Psoas muscle (tissue), 8 donors: ENCODE measurements around the gene PACS1. TPM values are rescaled to one million over a fixed set of nuclear protein-coding genes. Genes with fewer than 3 reads are reported as not detected.

Experiments
- ATAC-seq, 4 donors: fragments of 200-7000 bp; cut with Tn5 transposase; one replicate each; pipeline ENCODE4 v1.9.1; 2020; ENCODE audit warnings: moderate library complexity in 3 of 4, mild to moderate bottlenecking in 2 of 4
- DNase-seq, 2 donors: peaks; one replicate each; pipeline ENCODE4 v3.0.0-alpha.2; 2020
- H3K27ac ChIP-seq: fragments of 200-600 bp; one replicate; pipeline ENCODE4 v1.8.0; 2022
- H3K27me3 ChIP-seq, 3 donors: fragments of 200-600 bp in 1 of 3; one replicate each; pipeline versions ENCODE4 v1.6.1 to v1.8.0; 2013 to 2022; ENCODE audit warnings: low read length in 2 of 3, mild to moderate bottlenecking in 2 of 3, moderate library complexity in 1 of 3; ENCODE audit not compliant: insufficient read depth in 3 of 3
- H3K36me3 ChIP-seq, 2 donors: fragments of 200-600 bp in 1 of 2; one replicate each; pipeline versions ENCODE4 v1.6.1 to v1.8.0; 2013 to 2022; ENCODE audit warnings: low read depth in 1 of 2, mild to moderate bottlenecking in 1 of 2, moderate library complexity in 1 of 2; ENCODE audit not compliant: insufficient read depth in 1 of 2
- H3K4me1 ChIP-seq: fragments of 200-600 bp; one replicate; pipeline ENCODE4 v1.8.0; 2022
- H3K4me3 ChIP-seq: fragments of 200-600 bp; one replicate; pipeline ENCODE4 v1.8.0; 2022; ENCODE audit warnings: mild to moderate bottlenecking
- H3K9me3 ChIP-seq: fragments of 200-600 bp; one replicate; pipeline ENCODE4 v1.8.0; 2022
- CTCF ChIP-seq: fragments of 200-600 bp; IDR thresholded peaks from one replicate; pipeline ENCODE4 v1.8.0; 2022; ENCODE audit warnings: antibody characterized with exemption
- WGBS, 3 donors: extraction: QIAGEN DNeasy Blood & Tissue Kit; methylation state at CpG; one replicate each; pipeline versions ENCODE4 v1.1.6 to v1.1.7; 2013; 5-methylcytosine and 5-hydroxymethylcytosine counted together
- intact Hi-C, 2 donors: fragments of 100-400 bp; cut with DNase I; formaldehyde crosslinking; loops; one replicate each; pipeline versions ENCODE4 v1.11.0 to v1.14.2; 2022
- polyA plus RNA-seq, 3 donors: library from polyadenylated mRNA; stranded (reverse); fragments of 200-250 nt; gene quantifications; one replicate each; pipeline ENCODE4 v1.2.3, GENCODE V29; 2013
- total RNA-seq, 4 donors: library from RNA; stranded (reverse); fragmentation: NEBNext Ultra II Directional in 2 of 4; extraction: Animal tissue kit (Norgen Biotek cat#: 25700) in 2 of 4; gene quantifications; one replicate each; pipeline versions ENCODE4 v1.2.1 to v1.2.4, GENCODE V29; 2021 to 2023
- donor health status: healthy with polysubstance abuse.
- donor health status: DM: no; HTN: no; CAD: no; lungs with moderate emphysema.
- donor health status: Bipolar disorder and iron deficiency.
- donor health status: healthy.
- donor health status: DM: yes; HTN: yes; CAD: no.
- donor health status: DM: no; HTN: no; CAD: no.
- donor health status: DM: no; HTN: no; CAD: no.
- donor health status: DM: yes; HTN: yes; CAD: no.

The PACS1 gene
- total and polyA plus RNA-seq, 7 donors: 7.4 to 27.8 (median 16.3) TPM

- ATAC-seq (no peak), DNase-seq (no peak)
- Histone ChIP-seq H3K4me1 (peaks cover under 1% of the 10 kb centered on the region), H3K9me3 (no peaks in the 10 kb centered on the region), H3K36me3 (peaks cover 3 to 91% of the 10 kb centered on the region in 2 donors), H3K27ac (no peak overlapping the region), H3K4me3 (no peak overlapping the region), H3K27me3 (no peaks in the 10 kb centered on the region)
- intact Hi-C loops: no loop called here
- no peak for TF ChIP-seq CTCF
- WGBS, 3 donors: 91 to 98% (median 93%) methylated on average over 11 of the region's 11 CpGs
Measured at GRCh38 chr11:66235141-66235540, 165.1 kb downstream of the PACS1 start.

DNA sequence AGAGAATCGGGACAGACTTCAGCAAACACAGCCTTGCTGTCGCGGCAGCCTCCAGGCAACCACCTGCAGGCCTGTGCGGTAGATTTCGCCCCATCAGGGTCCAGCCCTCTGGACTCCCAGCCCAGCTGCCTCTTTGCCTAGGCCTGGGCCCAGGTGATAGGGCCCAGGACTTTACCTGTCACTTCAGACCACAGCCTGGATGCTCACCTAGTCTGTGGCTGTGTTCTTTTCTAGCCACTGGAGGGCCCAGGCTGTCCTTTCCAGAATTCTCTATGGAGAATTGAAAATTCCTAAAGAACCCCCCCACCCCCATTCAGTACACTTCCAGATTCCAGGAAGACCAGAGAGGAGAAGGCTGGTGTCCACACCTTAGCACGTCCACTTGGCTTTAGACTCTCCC is 167.8 kb downstream of the PACS1 start:
- peaks cover 13% of the 10 kb centered on the region for H3K4me1 ChIP-seq
- peaks cover 2 to 77% of the 10 kb centered on the region in 2 donors for H3K36me3 ChIP-seq
- no peak overlapping the region for H3K27ac ChIP-seq
- no peaks in the 10 kb centered on the region for H3K27me3 ChIP-seq
- DNase-seq (no peak), ATAC-seq (no peak)
- 95 to 98% (median 95%) methylated on average over 6 of the region's 6 CpGs for WGBS, 3 donors
- no peaks in the 10 kb centered on the region for H3K9me3 ChIP-seq
- H3K4me3 ChIP-seq: no peak overlapping the region
- intact Hi-C loops: no loop called here
- no peak for TF ChIP-seq CTCF

DNA sequence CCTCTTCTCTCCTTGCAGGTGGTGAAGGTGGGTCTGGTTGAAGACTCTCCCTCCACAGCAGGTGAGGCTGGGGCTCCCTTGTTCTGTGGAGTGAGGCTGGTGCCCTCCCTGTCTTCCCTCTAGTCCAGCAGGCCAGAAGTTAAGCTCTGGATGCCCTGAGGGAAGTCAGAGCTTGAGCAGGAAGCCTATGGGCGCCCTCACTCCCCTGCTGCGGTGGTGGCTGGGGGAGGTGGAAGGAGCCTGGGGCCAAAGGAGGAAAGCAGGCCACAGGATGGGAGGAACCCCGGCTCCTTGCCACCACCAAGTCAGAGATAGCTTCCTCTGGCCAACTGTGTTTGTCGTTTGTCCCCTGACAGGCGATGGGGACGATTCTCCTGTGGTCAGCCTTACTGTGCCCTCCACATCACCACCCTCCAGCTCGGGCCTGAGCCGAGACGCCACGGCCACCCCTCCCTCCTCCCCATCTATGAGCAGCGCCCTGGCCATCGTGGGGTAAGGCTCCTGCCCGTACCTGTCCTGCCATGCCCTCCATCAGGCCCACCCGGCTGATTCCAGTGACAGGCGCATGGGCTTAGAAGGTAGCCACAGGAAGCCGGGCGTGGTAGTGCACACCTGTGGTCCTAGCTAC is 168.8 kb downstream of the PACS1 start:
- Histone ChIP-seq H3K9me3 (no peaks in the 10 kb centered on the region), H3K27ac (no peak overlapping the region), H3K27me3 (no peaks in the 10 kb centered on the region), H3K36me3 (peaks cover 0 to 68% of the 10 kb centered on the region in 2 donors), H3K4me3 (no peak overlapping the region), H3K4me1 (peaks cover 13% of the 10 kb centered on the region)
- 89 to 94% (median 92%) methylated on average over 17 of the region's 17 CpGs for WGBS, 3 donors
- intact Hi-C loops: no loop called here
- no peak for ATAC-seq
- no peak for DNase-seq
- TF ChIP-seq CTCF: no peak

DNA sequence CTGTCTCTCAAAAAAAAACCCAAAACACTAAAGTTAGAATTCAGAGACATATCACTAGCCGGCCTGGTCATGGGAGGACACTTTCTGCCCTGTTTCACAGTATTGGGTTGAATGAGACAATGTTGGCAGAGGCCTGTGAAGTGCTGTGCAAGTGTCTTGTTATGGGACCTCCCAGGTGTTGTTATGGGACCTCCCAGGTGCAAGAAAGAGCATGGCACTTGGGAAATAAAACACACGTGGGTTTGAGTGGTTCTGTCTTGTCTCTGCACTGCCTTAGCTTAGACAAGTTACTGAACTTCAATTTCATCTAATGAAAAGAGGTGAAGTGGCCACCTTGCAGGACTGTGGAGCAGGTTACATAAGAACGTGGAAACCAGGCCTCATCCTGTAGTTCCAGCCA is 169.4 kb downstream of the PACS1 start:
- intact Hi-C loops: no loop called here
- WGBS, 3 donors: 80 to 86% (median 84%) methylated on average over 3 of the region's 3 CpGs
- peaks cover 13% of the 10 kb centered on the region for H3K4me1 ChIP-seq

More for the DNA sequence above, 169.4 kb downstream of the PACS1 start:
- Histone ChIP-seq H3K27me3 (no peaks in the 10 kb centered on the region), H3K4me3 (no peak overlapping the region), H3K27ac (no peak overlapping the region), H3K9me3 (no peaks in the 10 kb centered on the region), H3K36me3 (peaks cover 0 to 62% of the 10 kb centered on the region in 2 donors)
- no peak for ATAC-seq
- no peak for TF ChIP-seq CTCF
- DNase-seq: no peak
